ENCODE data around the gene NFIA. TPM values are rescaled to one million over a fixed set of nuclear protein-coding genes. Genes with fewer than 3 reads are reported as not detected.

The NFIA gene
- total and polyA plus RNA-seq, 2 donors (not counting 1 experiment from before 2014, with no cell fraction given) = 0.28 to 0.54 TPM

DNA sequence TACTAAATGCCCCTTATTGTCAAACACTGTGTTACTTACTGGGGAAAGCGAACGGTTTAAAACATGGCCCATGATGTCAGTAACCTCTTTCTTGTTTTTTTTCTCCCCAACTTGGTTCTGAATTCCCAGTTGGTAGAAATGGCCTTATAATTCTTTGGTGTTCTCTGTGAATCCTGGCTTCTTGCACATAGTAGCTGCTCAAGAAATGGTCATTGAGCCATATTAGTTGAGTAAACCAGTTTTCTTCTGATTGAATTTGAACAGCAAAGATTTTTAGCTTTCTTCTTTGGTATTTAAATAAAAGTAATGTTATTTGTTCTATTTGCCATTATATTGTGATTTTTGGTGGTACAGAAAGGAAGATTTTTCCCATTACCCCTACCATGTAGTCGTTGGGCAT, 87.3 kb downstream of the NFIA start:
- H3K27me3 Mint-ChIP-seq = peaks cover 8% of the 10 kb centered on the region
- no peak overlapping the region for H3K4me2 ChIP-seq (replicated peaks; ENCODE audit: low read depth, low read length, poor library complexity, severe bottlenecking)
- H3K79me2 ChIP-seq (ENCODE audit: control insufficient read depth, insufficient read depth, low read length) = no peaks in the 10 kb centered on the region
- POLR2A ChIA-PET = no interaction called here
- H3K27ac Mint-ChIP-seq = no peak overlapping the region
- H3K4me3 ChIP-seq (ENCODE audit: control extremely low read depth in 1 of 5, extremely low read depth in 1 of 5, insufficient read depth in 1 of 5, low read depth in 2 of 5, low read length in 4 of 5) = no peak overlapping the region
- no peak overlapping the region for H2AFZ ChIP-seq (ENCODE audit: insufficient read depth, low read depth, low read length, poor library complexity, severe bottlenecking)
- no peak overlapping the region for H3K4me3 Mint-ChIP-seq
- no peaks in the 10 kb centered on the region for H3K27me3 ChIP-seq (replicated peaks in 1 of 4; ENCODE audit: control extremely low read depth in 1 of 4, control insufficient read depth in 3 of 4, insufficient read depth in 4 of 4, low read length in 3 of 4)
- no peak for ATAC-seq (ENCODE audit: low read depth)
- intact Hi-C loops (cut with micrococcal nuclease) = no loop called here
- no peak for TF ChIP-seq EZH2 (IDR thresholded peaks at IDR 0.05; ENCODE audit: borderline replicate concordance, insufficient read depth, low read depth, low read length, poor library complexity, severe bottlenecking)
- TF ChIP-seq, protein P1, sequence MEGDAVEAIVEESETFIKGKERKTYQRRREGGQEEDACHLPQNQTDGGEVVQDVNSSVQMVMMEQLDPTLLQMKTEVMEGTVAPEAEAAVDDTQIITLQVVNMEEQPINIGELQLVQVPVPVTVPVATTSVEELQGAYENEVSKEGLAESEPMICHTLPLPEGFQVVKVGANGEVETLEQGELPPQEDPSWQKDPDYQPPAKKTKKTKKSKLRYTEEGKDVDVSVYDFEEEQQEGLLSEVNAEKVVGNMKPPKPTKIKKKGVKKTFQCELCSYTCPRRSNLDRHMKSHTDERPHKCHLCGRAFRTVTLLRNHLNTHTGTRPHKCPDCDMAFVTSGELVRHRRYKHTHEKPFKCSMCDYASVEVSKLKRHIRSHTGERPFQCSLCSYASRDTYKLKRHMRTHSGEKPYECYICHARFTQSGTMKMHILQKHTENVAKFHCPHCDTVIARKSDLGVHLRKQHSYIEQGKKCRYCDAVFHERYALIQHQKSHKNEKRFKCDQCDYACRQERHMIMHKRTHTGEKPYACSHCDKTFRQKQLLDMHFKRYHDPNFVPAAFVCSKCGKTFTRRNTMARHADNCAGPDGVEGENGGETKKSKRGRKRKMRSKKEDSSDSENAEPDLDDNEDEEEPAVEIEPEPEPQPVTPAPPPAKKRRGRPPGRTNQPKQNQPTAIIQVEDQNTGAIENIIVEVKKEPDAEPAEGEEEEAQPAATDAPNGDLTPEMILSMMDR (IDR thresholded peaks at IDR 0.05) = no peak
- no peaks in the 10 kb centered on the region for H3K9me3 Mint-ChIP-seq (ENCODE audit: insufficient read depth)
- CTCF ChIA-PET = no interaction called here
- no peak overlapping the region for H3K9ac ChIP-seq (ENCODE audit: low read length)
- H3K27ac ChIP-seq (ENCODE audit: low read length in 2 of 2) = no peak overlapping the region
- H4K20me1 ChIP-seq (ENCODE audit: control insufficient read depth, insufficient read depth, low read length, poor library complexity, severe bottlenecking) = no peaks in the 10 kb centered on the region
- DNase-seq = no peak
- no peaks in the 10 kb centered on the region for H3K4me1 Mint-ChIP-seq
- H3K36me3 ChIP-seq (replicated peaks in 1 of 2; ENCODE audit: control extremely low read depth in 1 of 2, control insufficient read depth in 1 of 2, extremely low read depth in 1 of 2, insufficient read depth in 2 of 2, low read length in 1 of 2) = no peaks in the 10 kb centered on the region
- no peaks in the 10 kb centered on the region for H3K4me1 ChIP-seq (ENCODE audit: control insufficient read depth in 2 of 2, insufficient read depth in 2 of 2, low read length in 2 of 2)
- no CpG with 5 or more reads among the region's 3 CpGs for WGBS (ENCODE audit: insufficient coverage)
- no peaks in the 10 kb centered on the region for H3K9me3 ChIP-seq (ENCODE audit: control extremely low read depth in 1 of 3, control insufficient read depth in 2 of 3, insufficient read depth in 1 of 3, low read length in 2 of 3)

DNA sequence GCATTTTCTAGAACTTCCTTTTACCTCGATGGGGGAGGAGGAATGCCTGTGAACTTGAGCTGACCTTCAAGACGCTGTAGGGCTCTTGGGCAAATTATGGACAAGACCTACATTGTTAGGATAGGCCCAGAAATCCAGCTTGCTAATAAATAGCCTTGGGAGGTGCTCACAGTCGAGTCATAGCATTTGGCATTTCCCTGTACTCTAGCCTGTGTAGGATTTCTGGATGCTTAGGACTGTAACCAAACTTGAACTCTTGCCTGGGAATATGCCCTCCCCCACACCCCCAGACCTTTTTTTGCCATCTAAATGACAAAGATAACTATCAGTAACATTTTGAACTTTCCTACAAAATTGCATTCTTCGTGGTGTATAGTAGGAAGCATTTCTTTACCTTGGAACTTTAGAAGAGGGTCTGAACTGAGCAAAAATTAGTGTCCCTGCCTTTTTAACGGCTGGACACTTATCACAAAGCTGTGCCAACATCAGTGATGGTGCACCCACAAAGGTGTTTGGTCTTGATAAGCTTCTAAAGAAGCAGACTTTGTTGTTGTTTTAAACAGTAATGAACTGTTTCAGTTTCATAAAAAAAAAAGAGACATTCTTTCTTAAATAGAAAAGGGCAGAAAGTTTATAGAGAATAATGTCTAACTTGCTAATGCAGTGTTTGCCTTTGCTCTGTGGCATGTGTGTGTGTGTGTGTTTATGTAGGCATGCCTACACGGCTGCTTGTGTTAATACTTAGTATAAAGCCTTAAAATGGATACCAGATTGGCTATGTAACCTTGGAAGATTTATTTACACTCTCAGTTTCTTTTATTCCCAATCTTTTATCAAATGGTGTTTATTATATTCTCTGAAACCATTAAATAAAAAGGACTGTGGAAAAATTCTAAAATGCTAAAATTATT, 88.2 kb downstream of the NFIA start:
- no peaks in the 10 kb centered on the region for H3K9me3 ChIP-seq (ENCODE audit: control extremely low read depth in 1 of 3, control insufficient read depth in 2 of 3, insufficient read depth in 1 of 3, low read length in 2 of 3)
- H3K4me2 ChIP-seq (replicated peaks; ENCODE audit: low read depth, low read length, poor library complexity, severe bottlenecking) = no peak overlapping the region
- TF ChIP-seq EZH2 (IDR thresholded peaks at IDR 0.05; ENCODE audit: borderline replicate concordance, insufficient read depth, low read depth, low read length, poor library complexity, severe bottlenecking) = no peak
- TF ChIP-seq, protein P1 (IDR thresholded peaks at IDR 0.05) = no peak
- H3K9ac ChIP-seq (ENCODE audit: low read length) = no peak overlapping the region
- intact Hi-C loops (cut with micrococcal nuclease) = no loop called here
- no peaks in the 10 kb centered on the region for H3K36me3 ChIP-seq (replicated peaks in 1 of 2; ENCODE audit: control extremely low read depth in 1 of 2, control insufficient read depth in 1 of 2, extremely low read depth in 1 of 2, insufficient read depth in 2 of 2, low read length in 1 of 2)
- H3K4me1 ChIP-seq (ENCODE audit: control insufficient read depth in 2 of 2, insufficient read depth in 2 of 2, low read length in 2 of 2) = no peaks in the 10 kb centered on the region
- H3K27me3 ChIP-seq (replicated peaks in 1 of 4; ENCODE audit: control extremely low read depth in 1 of 4, control insufficient read depth in 3 of 4, insufficient read depth in 4 of 4, low read length in 3 of 4) = no peaks in the 10 kb centered on the region
- DNase-seq = no peak
- Mint-ChIP-seq H3K27ac (no peak overlapping the region), H3K4me3 (no peak overlapping the region), H3K9me3 (ENCODE audit: insufficient read depth) (no peaks in the 10 kb centered on the region), H3K4me1 (no peaks in the 10 kb centered on the region), H3K27me3 (peaks cover 8% of the 10 kb centered on the region)
- ChIA-PET POLR2A (no interaction called here), CTCF (no interaction called here)
- H3K4me3 ChIP-seq (ENCODE audit: control extremely low read depth in 1 of 5, extremely low read depth in 1 of 5, insufficient read depth in 1 of 5, low read depth in 2 of 5, low read length in 4 of 5) = no peak overlapping the region
- 48% methylated on average over 4 of the region's 6 CpGs for WGBS (ENCODE audit: insufficient coverage)
- no peak overlapping the region for H2AFZ ChIP-seq (ENCODE audit: insufficient read depth, low read depth, low read length, poor library complexity, severe bottlenecking)
- ATAC-seq (ENCODE audit: low read depth) = no peak
- no peaks in the 10 kb centered on the region for H3K79me2 ChIP-seq (ENCODE audit: control insufficient read depth, insufficient read depth, low read length)
- no peaks in the 10 kb centered on the region for H4K20me1 ChIP-seq (ENCODE audit: control insufficient read depth, insufficient read depth, low read length, poor library complexity, severe bottlenecking)
- no peak overlapping the region for H3K27ac ChIP-seq (ENCODE audit: low read length in 2 of 2)

All from B cell (primary cell).